HFF-Myc (cell line): ENCODE measurements around the gene CDK15.
"Not testable (repeated sequence)": the region's sequence is repeated elsewhere in the genome, so short reads cannot be mapped to it uniquely, and the experiment has no call there.

Experiments used
- DNase-seq: peaks from one replicate; pipeline ENCODE4 v3.0.0-alpha.2; 2011; ENCODE audit warnings: low read depth; ENCODE audit errors: extremely low read depth
- H3K4me3 ChIP-seq: replicated peaks from 2 replicates; pipeline ENCODE4 v1.5.1; 2011; ENCODE audit warnings: low read depth, mild to moderate bottlenecking, control low read depth, low read length
- TF ChIP-seq, protein P1 (sequence below): IDR thresholded peaks from 2 replicates; pipeline ENCODE4 v1.5.1; 2012; ENCODE audit warnings: mild to moderate bottlenecking, low read depth, low read length, control low read depth; ENCODE audit errors: missing control alignments

The CDK15 gene

DNA sequence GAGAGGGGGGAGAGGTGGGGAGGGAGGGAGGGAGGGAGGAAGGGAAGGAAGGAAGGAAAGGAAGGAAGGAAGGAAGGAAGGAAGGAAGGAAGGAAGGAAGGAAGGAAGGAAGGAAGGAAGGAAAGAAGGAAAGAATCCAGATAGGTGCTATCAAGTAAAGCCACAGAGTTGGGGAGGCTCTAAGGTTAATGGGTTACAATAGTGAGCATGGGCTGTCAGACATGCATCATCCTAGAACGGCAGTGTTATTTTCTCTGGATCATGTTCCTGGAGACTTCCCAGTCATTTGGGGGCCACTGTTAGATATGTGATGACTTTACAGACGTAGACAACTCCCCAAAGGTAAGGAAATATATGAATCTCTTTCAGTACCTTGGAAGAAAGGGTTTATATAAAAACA is 31.1 kb downstream of the CDK15 start:
- DNase-seq, result no peak
- TF ChIP-seq, protein P1, sequence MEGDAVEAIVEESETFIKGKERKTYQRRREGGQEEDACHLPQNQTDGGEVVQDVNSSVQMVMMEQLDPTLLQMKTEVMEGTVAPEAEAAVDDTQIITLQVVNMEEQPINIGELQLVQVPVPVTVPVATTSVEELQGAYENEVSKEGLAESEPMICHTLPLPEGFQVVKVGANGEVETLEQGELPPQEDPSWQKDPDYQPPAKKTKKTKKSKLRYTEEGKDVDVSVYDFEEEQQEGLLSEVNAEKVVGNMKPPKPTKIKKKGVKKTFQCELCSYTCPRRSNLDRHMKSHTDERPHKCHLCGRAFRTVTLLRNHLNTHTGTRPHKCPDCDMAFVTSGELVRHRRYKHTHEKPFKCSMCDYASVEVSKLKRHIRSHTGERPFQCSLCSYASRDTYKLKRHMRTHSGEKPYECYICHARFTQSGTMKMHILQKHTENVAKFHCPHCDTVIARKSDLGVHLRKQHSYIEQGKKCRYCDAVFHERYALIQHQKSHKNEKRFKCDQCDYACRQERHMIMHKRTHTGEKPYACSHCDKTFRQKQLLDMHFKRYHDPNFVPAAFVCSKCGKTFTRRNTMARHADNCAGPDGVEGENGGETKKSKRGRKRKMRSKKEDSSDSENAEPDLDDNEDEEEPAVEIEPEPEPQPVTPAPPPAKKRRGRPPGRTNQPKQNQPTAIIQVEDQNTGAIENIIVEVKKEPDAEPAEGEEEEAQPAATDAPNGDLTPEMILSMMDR, result no peak
- H3K4me3 ChIP-seq, result no peak overlapping the region

DNA sequence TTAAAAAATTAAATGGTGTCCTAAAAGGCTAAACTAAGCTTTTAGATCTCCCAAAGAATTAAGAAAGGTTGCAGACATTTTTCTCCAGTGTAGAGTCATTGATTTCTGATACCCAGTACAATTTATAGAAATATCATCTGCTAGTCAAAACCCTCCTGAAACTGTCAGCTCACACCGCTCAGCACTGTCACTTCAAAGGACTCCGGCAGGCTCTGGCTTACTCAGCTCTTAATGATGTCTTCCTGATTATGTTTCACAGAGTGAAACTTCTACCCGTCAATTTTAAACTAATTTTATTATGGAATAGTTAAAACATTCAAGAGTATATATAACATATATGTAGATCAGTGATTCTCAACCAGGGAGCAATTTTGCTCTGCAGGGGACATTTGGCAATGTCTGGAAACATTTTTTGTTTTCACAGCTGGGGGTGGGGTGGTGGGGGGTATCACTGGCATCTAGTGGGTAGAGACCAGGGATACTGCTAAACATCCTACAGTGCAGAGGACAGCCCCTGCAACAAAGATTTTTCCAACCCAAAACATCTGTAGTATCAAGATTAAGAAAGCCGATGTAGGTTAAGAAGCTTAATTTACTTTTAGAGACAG is 31.6 kb downstream of the CDK15 start:
- no peak overlapping the region for H3K4me3 ChIP-seq
- TF ChIP-seq, protein P1, result no peak
- DNase-seq, result no peak

DNA sequence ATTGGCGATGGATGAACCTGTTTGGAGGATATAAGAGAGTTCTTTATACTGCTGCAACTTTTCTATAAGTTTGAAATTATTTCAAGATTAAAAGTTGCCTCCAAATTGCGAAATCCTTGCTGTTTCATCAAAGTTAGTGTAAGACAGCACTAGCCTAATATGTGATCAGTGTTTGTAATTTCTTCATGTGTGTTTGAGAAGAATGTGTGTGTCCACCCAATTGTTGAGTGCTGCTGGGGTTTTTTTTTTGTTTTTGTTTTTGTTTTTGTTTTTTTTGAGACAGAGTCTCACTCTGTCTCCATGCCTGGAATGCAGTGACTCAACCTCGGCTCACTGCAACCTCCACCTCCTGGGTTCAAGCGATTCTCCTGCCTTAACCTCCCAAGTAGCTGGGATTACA is 33.4 kb downstream of the CDK15 start:
- TF ChIP-seq, protein P1, result no peak
- DNase-seq, result no peak
- no peak overlapping the region for H3K4me3 ChIP-seq

DNA sequence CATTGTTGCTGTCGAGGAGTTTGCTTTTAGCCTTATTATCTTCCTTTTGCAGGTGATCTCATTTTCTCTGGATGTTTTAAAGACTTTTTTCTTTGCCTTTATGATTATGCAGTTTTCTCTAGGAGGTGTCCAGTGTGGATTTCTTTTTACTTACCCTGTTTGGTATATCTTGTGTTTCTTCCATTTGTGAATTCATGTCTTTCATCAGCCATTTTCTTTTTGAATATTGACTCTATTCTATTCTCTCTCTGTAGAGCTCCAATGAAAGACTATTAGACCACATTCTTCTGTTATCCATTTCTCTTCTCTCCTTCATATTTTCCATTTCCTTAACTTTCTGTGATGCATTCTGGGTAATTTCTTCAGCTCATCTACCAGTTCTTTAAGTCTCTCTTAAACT is 34.4 kb downstream of the CDK15 start:
- no peak for DNase-seq
- TF ChIP-seq, protein P1, result no peak

DNA sequence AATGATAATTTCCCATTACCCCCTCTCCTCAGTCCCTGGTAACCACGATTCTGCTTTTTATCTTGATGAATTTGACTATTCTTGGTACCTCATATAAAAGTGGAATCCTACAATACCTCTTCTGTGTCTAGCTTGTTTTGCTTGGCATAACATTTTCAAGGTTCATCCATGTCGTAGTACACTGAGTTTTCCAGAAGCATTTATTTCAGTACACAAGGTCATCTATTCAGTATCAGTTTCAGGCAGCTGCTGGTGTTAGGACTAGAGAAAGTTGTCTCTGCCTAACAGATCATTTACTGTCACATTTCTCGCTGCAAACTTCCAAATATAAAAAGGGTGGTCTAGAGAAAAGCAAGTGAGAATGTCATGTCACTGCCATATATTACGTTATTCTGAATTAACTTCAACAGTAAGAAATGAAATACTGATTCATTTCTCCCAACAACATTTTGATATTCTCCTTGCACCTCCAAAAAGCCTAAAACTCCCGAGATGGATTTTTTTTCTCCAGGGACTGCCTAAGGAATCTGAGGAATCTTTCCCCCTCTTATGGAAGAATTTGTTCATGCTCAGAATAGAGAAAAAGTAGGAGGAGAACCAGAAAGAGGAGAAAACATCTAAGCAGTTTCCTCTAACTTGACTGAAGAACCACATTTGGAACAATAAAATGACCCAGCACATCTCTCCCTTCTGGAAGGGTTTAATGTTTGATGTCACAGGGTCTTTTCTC is 36.0 kb downstream of the CDK15 start:
- H3K4me3 ChIP-seq, result no peak overlapping the region
- no peak for DNase-seq
- TF ChIP-seq, protein P1, result no peak

More for the DNA sequence above, 34.4 kb downstream of the CDK15 start:
- no peak overlapping the region for H3K4me3 ChIP-seq

DNA sequence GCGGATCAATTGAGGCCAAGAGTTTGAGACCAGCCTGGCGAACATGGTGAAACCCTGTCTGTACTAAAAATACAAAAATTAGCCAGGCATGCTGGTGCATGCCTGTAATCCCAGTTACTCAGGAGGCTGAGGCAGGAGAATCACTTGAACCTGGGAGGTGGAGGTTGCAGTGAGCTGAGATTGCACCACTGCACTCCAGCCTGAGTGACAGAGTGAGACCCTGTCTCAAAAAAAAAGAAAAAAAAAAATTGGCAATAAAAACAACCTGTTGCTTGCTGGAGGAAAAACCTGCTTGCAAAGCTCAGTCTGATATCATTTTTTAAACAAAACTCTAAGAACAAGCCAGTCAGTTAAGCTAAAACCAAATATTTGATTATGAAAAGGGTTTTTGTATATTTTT is 38.6 kb downstream of the CDK15 start:
- not testable (repeated sequence) for DNase-seq, H3K4me3 ChIP-seq

DNA sequence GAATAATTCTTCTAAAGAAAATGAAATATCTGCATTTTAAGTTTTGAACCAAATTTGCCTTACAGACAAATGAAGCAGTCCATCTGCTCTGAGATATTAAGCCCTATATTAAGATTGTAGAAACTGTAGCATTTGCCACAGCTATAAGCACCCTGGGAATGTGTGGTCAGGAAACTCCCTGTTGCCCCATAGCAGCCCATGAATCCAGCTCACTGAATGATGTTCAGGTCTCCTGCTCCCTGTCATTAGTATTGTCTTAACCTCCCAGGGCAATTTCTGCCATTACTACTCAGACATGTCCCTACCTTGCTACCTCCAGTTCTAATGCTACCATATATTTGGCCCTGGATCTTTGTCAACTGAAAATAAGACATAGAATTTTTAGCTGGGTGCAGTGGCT is 41.1 kb downstream of the CDK15 start:
- H3K4me3 ChIP-seq, result no peak overlapping the region
- TF ChIP-seq, protein P1, result no peak
- no peak for DNase-seq
